SK-MEL-5 (cell line): ENCODE measurements around the gene GSK3A. TPM values are rescaled to one million over a fixed set of nuclear protein-coding genes. Genes with fewer than 3 reads are reported as not detected.
A peak's percentile ranks its signal among the peaks of the same experiment; 100 is the strongest.

Experiments used
- DNase-seq: peaks from one replicate; pipeline ENCODE4 v3.0.0-alpha.2; 2016; ENCODE audit warnings: low read depth, low spot score
- in situ Hi-C: cut with HindIII; loops from 2 replicates; pipeline ENCODE4 v1.10.0; 2016; ENCODE audit warnings: low sequenced_read_pairs, high pct_unique_total_duplicates, low pct_unique_long_range_greater_than_20kb
- total RNA-seq: library from RNA; depleted of rRNA; stranded (reverse); fragments of >200 nt; shearing (Covaris generic); gene quantifications from 2 replicates; pipeline ENCODE4 v1.2.3, GENCODE V29; 2014

GSK3A gene
- total RNA-seq, 1 experiment from 2014 or later, result 19.0 TPM

DNA sequence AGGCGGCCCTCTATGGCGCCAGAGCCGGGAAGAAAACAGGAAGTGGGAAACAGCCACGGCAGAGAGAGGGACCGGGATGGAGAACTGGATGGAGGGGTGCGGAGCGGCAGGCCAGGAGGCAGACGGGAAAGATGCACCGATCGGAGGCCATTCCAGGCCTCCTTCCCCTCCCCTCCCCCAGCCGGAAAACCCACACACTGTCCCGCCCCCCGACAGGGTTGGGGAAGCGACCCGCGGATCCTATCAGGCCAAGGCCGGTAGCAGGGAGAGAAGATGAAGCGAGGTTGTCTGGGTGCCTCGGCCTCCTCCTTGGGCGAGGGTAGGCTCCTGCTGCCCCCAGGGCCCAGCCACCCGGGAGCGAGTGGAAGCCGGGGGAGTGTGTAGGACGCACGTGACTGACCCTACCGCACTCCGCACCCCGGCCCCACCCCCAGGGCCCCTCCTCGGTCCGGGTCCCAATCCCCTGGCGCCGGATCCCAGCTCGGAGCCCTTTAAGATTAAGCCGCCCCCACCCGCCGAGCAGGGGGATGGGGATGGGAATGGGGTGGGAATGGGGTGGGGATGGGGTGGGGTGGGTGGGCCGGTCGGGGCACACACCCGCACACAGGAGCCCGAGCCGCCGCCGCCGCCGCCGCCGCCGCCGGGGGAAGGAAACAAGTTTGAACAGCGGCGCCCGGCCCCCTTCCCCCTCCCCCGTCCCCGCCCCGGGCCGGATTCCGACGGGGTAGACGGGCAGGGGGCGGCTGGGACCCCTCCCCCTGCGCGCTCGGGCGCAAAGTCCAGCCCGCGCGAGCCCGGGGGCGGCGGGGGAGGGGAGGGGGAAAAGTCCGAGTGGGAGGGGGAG lies 11.1 kb upstream of the GSK3A start:
- in situ Hi-C loops, result no loop called here
- peak; percentile 45 for DNase-seq

DNA sequence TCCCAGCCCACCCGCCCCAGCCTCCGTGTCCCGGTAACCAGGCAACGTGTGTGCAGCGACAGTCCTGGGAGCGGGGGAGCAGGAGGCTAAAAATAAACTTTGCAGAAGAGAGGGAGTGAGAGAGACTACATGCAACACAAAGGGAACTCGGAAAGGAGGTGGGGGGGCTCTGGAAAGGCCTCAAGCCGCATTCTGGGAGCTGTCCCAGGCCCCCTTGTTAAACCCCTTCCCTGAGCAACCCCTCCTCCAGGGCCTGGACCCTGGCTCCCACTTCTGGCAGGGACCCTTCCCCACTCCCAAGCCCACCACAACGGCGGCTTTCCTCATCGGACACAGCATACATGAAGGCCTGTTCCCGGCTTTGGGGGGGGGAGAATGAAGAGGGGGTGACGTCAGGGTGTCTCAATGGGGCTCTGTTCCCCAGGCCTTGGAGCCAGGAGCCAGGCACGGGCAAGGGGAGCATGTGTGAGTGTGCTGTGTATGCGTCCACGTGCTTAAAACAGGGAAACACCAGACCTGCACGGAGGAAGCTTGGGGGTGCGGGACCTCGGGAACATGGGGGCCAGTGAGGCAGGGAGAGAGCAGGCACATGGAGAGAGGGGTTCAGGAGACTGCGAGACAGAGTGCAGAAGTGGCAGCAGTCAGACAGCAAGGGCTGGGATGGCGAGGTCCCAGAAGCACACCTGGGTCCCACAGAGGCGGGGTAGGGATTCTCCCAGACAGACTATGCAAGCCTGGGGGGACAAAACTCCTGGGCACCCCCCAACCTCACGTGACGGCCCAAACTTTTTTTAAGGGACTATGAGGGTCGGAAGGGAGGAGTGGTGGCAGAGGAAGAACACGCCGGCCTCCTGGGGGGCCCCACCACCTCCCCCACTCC lies 10.2 kb upstream of the GSK3A start:
- in situ Hi-C loops, result no loop called here
- peak; percentile 72 for DNase-seq

DNA sequence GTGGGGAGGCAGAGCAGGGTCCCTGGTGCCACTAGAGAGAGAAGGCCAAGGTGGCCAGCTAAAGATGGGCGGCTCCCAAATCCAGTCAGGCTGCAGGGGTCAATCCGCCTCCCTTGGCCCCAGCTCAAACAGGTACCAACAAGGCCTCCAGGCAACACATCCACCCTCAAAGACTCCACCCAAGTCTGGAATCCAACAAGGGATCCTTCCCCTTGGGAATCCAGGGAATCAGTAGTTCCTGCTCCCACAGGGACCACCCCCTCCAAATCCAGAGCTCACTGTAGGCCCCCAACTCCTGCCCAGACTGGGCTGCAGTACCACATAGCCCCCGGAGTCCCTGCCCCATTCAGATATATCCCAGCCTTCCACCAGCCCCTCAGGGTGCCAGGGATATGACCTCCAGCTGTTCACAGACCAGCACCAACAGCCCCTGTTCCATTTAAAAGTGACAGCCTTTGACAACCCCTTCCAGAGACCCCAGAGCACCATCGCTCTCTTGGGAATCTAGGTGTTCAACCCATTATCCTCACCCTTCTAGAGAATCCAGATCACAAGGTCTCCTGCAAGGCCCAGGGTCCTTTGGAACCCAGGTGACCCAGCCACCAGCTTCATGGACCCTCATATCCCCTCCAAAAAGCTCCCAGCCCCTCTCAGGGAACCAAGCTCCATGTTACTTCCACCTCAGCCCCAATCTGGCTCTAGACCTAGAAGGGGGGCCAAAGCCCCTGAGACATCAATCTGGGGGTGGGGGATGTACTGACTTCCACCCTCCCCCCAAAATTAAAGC lies 9.4 kb upstream of the GSK3A start:
- in situ Hi-C loops, result no loop called here
- no peak for DNase-seq

- DNase-seq, result no peak
- in situ Hi-C loops, result no loop called here
Observed at GRCh38 chr19:42250666-42251531, 8.5 kb upstream of the GSK3A start.

GRCh38 chr19:42250183-42250665 lies 7.8 kb upstream of the GSK3A start:
- in situ Hi-C loops, result no loop called here
- DNase-seq, result no peak

GRCh38 chr19:42249769-42250168 lies 7.4 kb upstream of the GSK3A start:
- no peak for DNase-seq
- in situ Hi-C loops, result no loop called here

DNA sequence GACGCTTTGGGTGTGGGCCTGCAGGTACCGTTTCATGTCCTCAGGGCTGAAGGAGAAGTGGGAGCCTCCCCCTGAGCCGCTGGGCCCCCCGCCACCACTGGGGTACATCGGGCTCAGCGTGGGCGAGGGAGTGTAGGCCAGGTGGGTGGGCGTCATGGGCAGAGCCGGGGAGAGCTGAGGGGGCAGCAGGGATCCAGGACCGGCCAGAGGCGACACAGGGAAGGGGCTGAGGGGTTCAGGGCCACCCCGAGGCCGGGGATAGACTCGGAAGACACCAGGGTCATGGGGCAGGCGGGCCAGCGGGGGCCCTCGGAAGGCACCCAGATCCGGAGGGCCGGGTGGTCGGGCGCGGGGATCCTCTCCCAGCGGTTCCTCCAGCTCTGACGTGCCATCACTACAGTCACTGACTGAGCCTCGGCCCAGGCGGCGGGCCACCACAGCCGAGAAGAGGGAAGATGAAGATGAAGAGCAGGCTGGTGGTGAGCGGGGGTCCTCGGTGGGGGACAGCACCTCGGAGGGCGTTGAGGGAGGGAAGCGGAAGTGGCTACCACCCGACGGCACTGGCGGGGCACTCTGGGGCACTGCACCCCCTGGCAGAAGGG lies 6.8 kb upstream of the GSK3A start:
- in situ Hi-C loops, result no loop called here
- no peak for DNase-seq

- in situ Hi-C loops, result no loop called here
- DNase-seq, result no peak
Observed at GRCh38 chr19:42248270-42249148, 6.1 kb upstream of the GSK3A start.

GRCh38 chr19:42247640-42248199 lies 5.3 kb upstream of the GSK3A start:
- in situ Hi-C loops, result no loop called here
- no peak for DNase-seq

DNA sequence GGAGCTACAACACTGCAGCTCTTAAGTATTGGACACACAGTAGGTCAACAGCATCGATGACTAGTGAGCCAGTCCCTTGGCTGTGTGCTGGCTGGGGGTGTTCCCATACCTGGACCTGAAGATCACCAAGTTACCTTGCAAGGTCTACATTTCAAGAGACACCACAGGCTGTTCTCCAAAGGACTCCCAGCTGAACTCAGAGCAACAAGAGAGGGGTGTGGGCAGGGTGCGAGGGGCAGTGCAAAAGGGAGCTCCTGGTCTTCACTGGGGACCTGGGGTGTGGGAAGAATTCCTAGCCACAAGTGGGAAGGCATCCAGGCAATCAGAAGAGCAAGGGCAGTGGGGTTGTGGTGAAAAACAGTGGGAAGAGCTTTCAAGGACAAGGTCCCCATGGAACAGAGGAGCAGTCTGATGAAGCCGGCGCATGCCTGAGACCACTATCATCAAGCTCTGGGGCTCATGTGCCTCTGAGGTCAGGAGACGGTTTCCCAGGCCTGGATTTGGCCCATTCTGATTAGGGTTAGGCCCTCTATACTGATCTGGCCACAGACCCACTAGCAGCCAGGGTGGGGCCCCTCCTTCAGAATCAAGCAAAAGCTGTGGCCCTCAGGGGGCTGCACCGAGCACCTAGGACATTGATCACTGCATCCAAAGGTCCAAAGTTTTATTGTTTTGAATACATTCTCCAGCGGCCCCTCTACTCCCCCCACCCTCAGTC lies 4.7 kb upstream of the GSK3A start:
- in situ Hi-C loops, result no loop called here
- no peak for DNase-seq

GRCh38 chr19:42246143-42246921 lies 3.9 kb upstream of the GSK3A start:
- peak; percentile 76 for DNase-seq
- in situ Hi-C loops, result no loop called here

- no peak for DNase-seq
- in situ Hi-C loops, result no loop called here
Observed at GRCh38 chr19:42245231-42245630, 2.8 kb upstream of the GSK3A start.

DNA sequence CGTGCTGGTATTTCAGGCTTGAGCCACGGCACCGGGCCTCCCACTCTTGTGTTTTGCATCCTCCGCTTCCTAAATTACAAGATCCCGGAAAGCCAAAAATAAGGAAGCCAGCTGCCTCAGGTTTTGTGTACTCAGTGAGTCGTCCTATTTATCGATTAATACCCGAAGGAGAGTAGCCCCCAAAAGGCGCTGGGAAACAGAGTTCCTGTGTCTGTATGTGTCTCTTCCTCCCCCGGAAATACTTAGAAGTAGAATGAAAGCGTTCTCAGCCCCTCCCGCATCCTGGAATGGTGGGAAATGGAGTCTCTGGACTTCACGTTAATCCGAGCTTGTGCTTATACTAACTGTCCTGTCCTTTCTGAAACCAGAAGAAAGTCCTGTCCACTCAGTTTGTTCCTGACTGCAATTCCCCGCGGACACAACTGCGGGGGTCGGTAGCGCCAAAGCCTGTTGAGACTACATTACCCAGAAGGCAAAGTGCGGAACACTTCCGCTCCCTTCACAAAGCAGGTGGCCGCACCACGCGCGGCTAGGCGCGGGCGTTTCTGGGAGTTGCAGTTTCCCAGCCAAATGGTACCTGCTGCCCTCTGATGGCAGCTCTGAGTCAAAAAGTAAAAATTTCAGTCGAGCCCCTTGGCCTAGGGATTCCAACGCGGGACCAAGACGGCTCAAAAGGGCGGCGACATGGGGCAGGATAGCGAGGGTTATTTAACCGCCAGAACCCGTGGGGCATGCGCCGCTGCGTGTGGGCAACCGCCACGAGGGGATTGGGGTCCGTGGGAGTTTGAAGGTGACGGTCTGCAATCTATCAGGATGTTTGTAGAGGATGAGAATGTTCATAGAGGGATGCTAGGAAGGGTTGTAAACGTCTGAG lies 2.2 kb upstream of the GSK3A start:
- in situ Hi-C loops, result no loop called here

More for the DNA sequence above, 2.2 kb upstream of the GSK3A start:
- peak; percentile 96 for DNase-seq
